Kidney (tissue), 14 donors: ENCODE measurements around the gene ALDH4A1. TPM values are rescaled to one million over a fixed set of nuclear protein-coding genes. Genes with fewer than 3 reads are reported as not detected.

ENCODE experiments used
- DNase-seq, 5 donors: peaks; one replicate each; pipeline ENCODE4 v3.0.0-alpha.2; 2013 to 2020
- FAIRE-seq: peaks from 2 replicates; lab custom pipeline; 2012; peaks lifted over from hg19 to GRCh38; lab: Jason Lieb, UNC
- H3K27ac ChIP-seq, 2 donors: one replicate each; pipeline ENCODE4 v1.7.0; 2013; ENCODE audit warnings: low read depth in 2 of 2, low read length in 2 of 2, inconsistent platforms in 1 of 2
- H3K27me3 ChIP-seq: one replicate; pipeline ENCODE4 v1.7.1; 2013; ENCODE audit warnings: low read length, inconsistent platforms; ENCODE audit not compliant: control insufficient read depth, insufficient read depth
- H3K36me3 ChIP-seq, 3 donors: one replicate each; pipeline versions ENCODE4 v1.7.0 to v1.7.1; 2013; ENCODE audit warnings: low read length in 3 of 3, control low read depth in 1 of 3, inconsistent platforms in 1 of 3; ENCODE audit not compliant: insufficient read depth in 3 of 3, control insufficient read depth in 2 of 3
- H3K4me1 ChIP-seq, 3 donors: one replicate each; pipeline versions ENCODE4 v1.7.0 to v1.7.1; 2013; ENCODE audit warnings: low read length in 3 of 3, inconsistent platforms in 1 of 3, low read depth in 1 of 3; ENCODE audit not compliant: control insufficient read depth in 2 of 3, insufficient read depth in 2 of 3
- H3K4me3 ChIP-seq, 3 donors: one replicate each; pipeline versions ENCODE4 v1.7.0 to v1.8.1; 2013; ENCODE audit warnings: low read length in 3 of 3, control low read depth in 1 of 3, inconsistent platforms in 1 of 3
- H3K9ac ChIP-seq, 3 donors: one replicate each; pipeline versions ENCODE4 v1.7.0 to v1.7.1; 2013; ENCODE audit warnings: low read length in 3 of 3, control low read depth in 1 of 3, inconsistent platforms in 1 of 3
- H3K9me3 ChIP-seq, 3 donors: one replicate each; pipeline versions ENCODE4 v1.7.0 to v1.7.1; 2013; ENCODE audit warnings: low read length in 3 of 3, control low read depth in 1 of 3, inconsistent platforms in 1 of 3; ENCODE audit not compliant: control insufficient read depth in 2 of 3, insufficient read depth in 1 of 3
- intact Hi-C: fragments of 100-400 bp; cut with DNase I; formaldehyde crosslinking; loops from one replicate; pipeline ENCODE4 v1.11.1; 2022
- polyA plus RNA-seq: library from polyadenylated mRNA; stranded (reverse); fragments of 350-450 nt; fragmentation: Illumina TruSeq; extraction: RNeasy Lipid Tissue Mini Kit (QIAGEN cat#74804); gene quantifications from one replicate; pipeline ENCODE4 v1.2.3, GENCODE V29; 2014; ENCODE audit warnings: low read depth, low replicate concordance; ENCODE audit not compliant: insufficient read depth
- total RNA-seq: library from RNA; stranded (reverse); fragmentation: NEBNext Ultra II Directional; extraction: Animal tissue kit (Norgen Biotek cat#: 25700); gene quantifications from one replicate; pipeline ENCODE4 v1.2.1, GENCODE V29; 2021
- TF ChIP-seq, protein P1 (sequence below): IDR thresholded peaks from 3 replicates; pipeline ENCODE4 v1.5.1; 2012; ENCODE audit warnings: mild to moderate bottlenecking, moderate library complexity, borderline replicate concordance; ENCODE audit not compliant: insufficient read depth; ENCODE audit errors: extremely low read depth
- donor health status: control.
- donor health status: control.
- donor health status: control.
- donor health status: control.
- donor health status: control.
- donor health status: DM: yes; HTN: yes; CAD: no.
- donor health status: Normal renal cell carcinoma (clear cell type).

Gene ALDH4A1
- total and polyA plus RNA-seq, 2 donors from 2014 or later: 49.3 to 352 TPM

DNA sequence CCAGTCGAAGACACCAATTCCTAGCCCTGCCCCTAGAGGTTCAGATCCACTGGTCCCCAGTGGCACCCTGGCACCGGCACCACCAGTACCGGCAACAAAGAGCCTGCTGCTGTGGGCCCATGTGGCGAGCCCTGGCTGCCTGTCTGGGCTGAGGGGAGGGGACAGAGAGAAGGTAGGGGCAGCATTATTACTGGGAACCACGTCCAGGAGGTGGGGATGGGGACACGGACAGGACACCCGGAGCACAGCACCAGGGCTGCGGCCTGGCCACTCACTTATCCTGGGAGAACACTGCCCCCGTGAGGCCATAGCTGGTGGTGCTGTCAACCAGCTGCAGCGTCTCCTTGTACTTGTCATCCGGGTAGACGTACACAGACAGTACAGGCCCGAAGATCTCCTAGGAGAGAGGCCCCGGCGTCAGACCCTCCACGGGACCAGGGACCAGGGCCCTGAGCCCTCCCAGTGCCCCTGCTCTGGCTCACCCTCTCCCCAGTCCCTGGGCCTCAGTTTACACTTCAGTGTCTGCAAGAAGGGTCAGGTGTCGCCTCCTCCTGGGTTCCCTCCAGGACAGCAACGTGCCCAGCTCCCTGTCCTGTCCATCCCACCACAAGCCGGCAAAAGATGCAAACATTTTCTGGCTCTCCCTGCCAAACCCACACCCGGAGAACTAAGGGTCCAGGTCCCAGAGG lies 27.1 kb downstream of the ALDH4A1 start:
- peaks cover 0 to 43% (median 23%) of the 10 kb centered on the region in 3 donors for H3K36me3 ChIP-seq
- FAIRE-seq (no peak), DNase-seq (peak; percentile 89 to 93 (median 93))
- no peak overlapping the region for H3K4me3 ChIP-seq
- H3K27me3 ChIP-seq: no peaks in the 10 kb centered on the region
- H3K9ac ChIP-seq: no peak overlapping the region
- intact Hi-C loops: loop anchor here (10.0 kb wide), 1 partner anchor 270 kb away; no protein-coding TSS in a partner anchor
- TF ChIP-seq, protein P1, sequence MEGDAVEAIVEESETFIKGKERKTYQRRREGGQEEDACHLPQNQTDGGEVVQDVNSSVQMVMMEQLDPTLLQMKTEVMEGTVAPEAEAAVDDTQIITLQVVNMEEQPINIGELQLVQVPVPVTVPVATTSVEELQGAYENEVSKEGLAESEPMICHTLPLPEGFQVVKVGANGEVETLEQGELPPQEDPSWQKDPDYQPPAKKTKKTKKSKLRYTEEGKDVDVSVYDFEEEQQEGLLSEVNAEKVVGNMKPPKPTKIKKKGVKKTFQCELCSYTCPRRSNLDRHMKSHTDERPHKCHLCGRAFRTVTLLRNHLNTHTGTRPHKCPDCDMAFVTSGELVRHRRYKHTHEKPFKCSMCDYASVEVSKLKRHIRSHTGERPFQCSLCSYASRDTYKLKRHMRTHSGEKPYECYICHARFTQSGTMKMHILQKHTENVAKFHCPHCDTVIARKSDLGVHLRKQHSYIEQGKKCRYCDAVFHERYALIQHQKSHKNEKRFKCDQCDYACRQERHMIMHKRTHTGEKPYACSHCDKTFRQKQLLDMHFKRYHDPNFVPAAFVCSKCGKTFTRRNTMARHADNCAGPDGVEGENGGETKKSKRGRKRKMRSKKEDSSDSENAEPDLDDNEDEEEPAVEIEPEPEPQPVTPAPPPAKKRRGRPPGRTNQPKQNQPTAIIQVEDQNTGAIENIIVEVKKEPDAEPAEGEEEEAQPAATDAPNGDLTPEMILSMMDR: peak; percentile 70
- H3K9me3 ChIP-seq: no peaks in the 10 kb centered on the region
- H3K4me1 ChIP-seq: peaks cover 0 to 5% (median 0%) of the 10 kb centered on the region in 3 donors
- no peak overlapping the region for H3K27ac ChIP-seq

GRCh38 chr1:18874600-18874999 lies 27.8 kb downstream of the ALDH4A1 start:
- Histone ChIP-seq H3K27me3 (no peaks in the 10 kb centered on the region), H3K36me3 (peaks cover 0 to 43% (median 23%) of the 10 kb centered on the region in 3 donors), H3K9me3 (no peaks in the 10 kb centered on the region), H3K4me1 (peaks cover 0 to 5% (median 0%) of the 10 kb centered on the region in 3 donors), H3K4me3 (no peak overlapping the region), H3K9ac (no peak overlapping the region), H3K27ac (no peak overlapping the region)
- intact Hi-C loops: loop anchor here (10.0 kb wide), 1 partner anchor 270 kb away; no protein-coding TSS in a partner anchor
- FAIRE-seq (no peak), DNase-seq (peak in 1 of 5 donors; percentile 44)
- TF ChIP-seq, protein P1: no peak

DNA sequence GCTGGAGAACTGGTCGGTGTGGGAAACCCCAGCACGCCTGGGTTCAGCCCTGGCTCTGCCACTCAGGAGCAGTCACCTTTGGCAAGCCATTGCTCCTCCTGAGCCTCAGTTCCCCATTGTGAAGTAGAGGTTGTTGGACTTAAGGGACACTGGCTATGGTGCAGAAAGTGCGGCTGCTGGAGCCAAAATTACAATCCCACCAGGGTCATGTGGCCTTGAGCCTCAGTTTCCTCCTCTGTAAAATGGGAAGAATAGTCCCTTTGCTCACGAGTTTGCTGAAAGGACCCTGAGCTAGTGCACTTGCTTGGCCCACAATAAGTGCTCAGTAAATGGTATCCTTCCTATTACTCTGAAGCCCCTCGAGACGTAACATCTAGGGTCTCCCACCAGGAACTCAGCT lies 28.3 kb downstream of the ALDH4A1 start:
- intact Hi-C loops: loop anchor here (10.0 kb wide), 1 partner anchor 269 kb away; no protein-coding TSS in a partner anchor
- H3K27ac ChIP-seq: no peak overlapping the region
- H3K9ac ChIP-seq: no peak overlapping the region
- no peak overlapping the region for H3K4me3 ChIP-seq
- no peak for FAIRE-seq
- no peaks in the 10 kb centered on the region for H3K27me3 ChIP-seq
- peaks cover 0 to under 1% (median 0%) of the 10 kb centered on the region in 3 donors for H3K4me1 ChIP-seq
- DNase-seq: no peak
- no peaks in the 10 kb centered on the region for H3K9me3 ChIP-seq
- TF ChIP-seq, protein P1: no peak
- peaks cover 0 to 42% (median 23%) of the 10 kb centered on the region in 3 donors for H3K36me3 ChIP-seq
